ENCODE data around the gene KCNQ1.

The KCNQ1 gene

GRCh38 chr11:2679011-2679676 is 234.3 kb downstream of the KCNQ1 start:
- DNase-seq (ENCODE audit: low read depth in 2 of 2, low spot score in 1 of 2), result no peak

GRCh38 chr11:2681408-2682145 is 236.8 kb downstream of the KCNQ1 start:
- no peak for DNase-seq (ENCODE audit: low read depth in 2 of 2, low spot score in 1 of 2)

GRCh38 chr11:2683806-2684205 is 239.0 kb downstream of the KCNQ1 start:
- no peak for DNase-seq (ENCODE audit: low read depth in 2 of 2, low spot score in 1 of 2)

DNA sequence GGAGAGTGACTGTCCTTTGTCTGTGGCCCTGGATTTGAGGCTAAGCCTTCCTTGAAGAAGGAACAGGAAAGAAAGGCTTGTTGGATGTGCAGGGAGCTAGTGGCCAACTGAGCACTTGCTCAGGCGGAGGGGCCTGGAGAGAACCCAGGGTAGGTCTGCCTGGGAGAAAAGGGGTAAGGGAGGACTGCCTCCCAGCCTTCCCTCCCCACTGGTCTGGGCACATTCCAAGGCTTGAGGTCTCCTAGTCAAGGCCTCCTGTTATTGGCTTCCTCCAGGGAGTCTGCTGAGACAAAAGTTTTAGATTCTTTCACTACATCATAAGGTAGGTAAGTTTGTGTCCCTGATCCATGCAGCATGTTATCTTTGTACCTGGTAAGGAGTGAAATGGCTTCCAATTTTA is 239.8 kb downstream of the KCNQ1 start:
- DNase-seq (ENCODE audit: low read depth in 2 of 2, low spot score in 1 of 2), result no peak

GRCh38 chr11:2685051-2685450 is 240.2 kb downstream of the KCNQ1 start:
- no peak for DNase-seq (ENCODE audit: low read depth in 2 of 2, low spot score in 1 of 2)

- DNase-seq (ENCODE audit: low read depth in 2 of 2, low spot score in 1 of 2), result no peak
Measured at GRCh38 chr11:2685566-2686359, 241.0 kb downstream of the KCNQ1 start.

DNA sequence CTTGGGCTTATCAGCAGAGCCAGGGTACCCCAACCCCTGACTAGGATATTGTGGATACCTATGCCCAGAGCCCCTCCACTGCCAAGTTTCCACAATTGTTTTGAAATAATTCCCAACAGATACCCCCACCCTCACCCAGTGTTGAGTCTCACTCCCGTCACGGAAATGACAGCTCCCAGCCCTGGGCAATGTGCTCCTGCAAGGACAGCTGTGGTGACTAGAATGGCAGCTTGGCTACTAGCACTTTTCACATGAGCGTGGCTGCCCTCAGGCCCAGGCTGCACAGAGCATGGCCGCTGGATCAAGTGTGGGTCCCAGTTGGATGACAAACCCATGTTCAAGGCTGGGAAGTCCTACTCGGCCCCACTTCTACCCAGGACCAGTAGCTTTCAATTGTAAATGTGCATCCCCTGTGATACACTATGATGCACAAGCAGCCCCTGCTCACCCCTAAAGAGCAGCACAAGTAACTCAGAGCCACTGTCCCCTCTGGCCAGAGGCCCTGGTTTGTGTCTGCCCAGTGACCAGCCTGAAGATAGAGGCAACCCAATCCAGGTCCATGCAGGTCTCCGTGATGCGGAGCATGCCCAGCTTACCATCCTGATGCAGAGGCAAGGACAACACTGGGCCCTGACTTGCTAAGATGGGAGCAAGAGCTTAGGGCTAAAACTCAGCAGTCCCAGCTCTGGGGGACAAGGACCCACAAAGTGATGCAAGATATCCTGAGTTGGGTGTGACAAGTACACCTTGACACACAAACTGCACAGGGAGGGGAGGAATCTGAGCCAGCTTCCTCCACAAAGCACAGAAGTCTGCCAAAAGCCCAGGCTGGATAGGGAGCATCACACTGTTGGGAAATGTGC is 241.8 kb downstream of the KCNQ1 start:
- DNase-seq (ENCODE audit: low read depth in 2 of 2, low spot score in 1 of 2), result no peak

DNA sequence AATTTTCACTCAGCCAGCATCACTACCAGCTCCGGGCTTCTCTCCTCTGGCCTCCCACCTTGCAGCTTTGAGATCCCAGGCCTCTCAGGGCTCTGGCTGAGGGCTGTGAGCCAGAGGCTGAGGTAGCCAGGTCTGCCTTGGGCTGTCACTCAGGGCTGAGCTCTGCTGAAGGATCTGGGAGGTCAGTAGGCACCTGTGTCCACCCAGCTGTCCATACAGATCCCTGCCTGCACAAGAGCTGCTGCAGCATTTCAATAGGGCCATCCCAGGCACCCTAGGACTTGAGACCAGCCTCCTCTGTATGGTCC is 242.4 kb downstream of the KCNQ1 start:
- DNase-seq (ENCODE audit: low read depth in 2 of 2, low spot score in 1 of 2), result no peak

DNA sequence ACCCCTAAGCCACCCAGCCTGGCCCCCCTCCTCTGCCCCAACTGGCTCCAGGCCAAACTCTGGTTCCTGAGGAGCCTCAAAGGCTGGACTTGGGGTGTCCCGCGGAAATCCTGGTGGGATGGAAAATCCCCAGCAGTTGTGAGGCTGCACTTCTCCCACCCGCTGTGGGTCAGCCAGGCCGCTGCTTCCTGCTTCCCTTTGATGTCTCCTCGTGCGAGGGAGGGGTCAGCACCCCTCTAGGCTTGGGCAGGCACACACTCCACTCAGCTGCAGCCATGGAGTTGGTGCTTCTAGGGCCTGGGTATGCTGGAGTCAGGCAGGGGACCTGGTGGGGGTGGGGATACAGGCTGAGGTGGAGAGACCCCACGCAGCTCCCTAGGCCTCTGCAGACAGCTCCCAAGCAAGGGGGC is 243.0 kb downstream of the KCNQ1 start:
- no peak for DNase-seq (ENCODE audit: low read depth in 2 of 2, low spot score in 1 of 2)

GRCh38 chr11:2688381-2689231 is 243.8 kb downstream of the KCNQ1 start:
- no peak for DNase-seq (ENCODE audit: low read depth in 2 of 2, low spot score in 1 of 2)

GRCh38 chr11:2689651-2690575 is 245.1 kb downstream of the KCNQ1 start:
- no peak for DNase-seq (ENCODE audit: low read depth in 2 of 2, low spot score in 1 of 2)

GRCh38 chr11:2690596-2691354 is 246.0 kb downstream of the KCNQ1 start:
- DNase-seq (ENCODE audit: low read depth in 2 of 2, low spot score in 1 of 2), result no peak

DNA sequence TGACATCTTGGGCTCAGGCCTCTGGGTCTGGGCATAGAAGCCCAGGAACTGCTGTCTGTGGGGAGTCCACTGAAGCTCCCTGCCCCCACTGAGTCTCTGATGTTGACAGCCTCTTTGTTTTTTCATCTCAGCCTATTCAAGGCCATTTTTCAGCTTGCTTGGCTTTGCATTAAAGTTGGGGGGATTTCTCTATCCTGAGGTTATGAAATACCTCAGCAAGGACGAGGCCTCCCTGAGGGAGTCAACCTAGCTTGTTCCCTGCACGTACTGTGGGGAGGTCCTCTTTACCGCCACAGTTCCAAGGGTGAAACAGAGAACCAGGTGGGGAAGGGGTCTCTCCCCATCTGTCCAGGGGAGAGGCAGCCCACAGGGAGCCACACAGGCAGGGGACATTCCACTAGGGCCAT is 246.6 kb downstream of the KCNQ1 start:
- no peak for DNase-seq (ENCODE audit: low read depth in 2 of 2, low spot score in 1 of 2)

DNA sequence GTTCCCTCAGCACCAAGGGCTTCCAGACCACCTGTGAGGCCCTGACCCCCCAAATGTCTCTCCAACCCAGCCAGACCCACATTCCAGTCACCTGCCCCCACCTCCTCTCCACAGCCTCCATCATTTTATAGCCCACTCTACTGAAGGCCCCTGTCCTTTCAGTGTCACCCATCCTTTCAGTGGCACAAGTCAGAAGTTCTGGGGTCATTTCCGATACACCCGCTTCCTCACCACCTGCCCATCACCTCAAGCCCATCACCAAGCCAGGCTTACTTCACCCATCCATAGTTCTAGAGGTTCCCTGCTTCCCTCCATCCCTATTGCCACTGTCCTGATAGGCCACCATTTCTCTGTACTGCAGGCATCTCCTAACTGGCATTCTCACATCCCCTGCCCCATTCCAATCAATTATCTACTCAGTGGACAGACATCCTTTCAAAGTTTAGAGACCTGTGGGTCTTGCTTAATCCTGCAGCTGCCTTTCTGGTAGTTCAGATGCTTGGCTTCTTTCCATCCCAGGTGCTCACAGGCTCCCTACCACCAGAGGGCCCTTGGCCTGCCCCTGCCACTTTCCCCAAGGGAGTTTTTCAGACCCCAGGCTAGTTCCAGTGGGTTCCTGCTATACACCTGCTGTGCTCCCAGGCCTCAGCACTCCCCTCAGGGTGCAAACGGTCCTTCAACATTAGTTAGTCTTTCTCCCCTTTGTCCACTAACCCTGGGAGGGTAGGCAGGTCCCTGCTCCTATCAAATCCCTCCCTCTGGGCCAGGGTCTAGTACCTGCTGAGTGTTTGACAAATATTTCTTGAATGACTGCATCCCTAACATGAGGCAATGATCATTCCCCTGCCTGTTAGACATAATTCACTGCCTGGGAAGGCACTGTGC is 247.4 kb downstream of the KCNQ1 start:
- no peak for DNase-seq (ENCODE audit: low read depth in 2 of 2, low spot score in 1 of 2)

- DNase-seq (ENCODE audit: low read depth in 2 of 2, low spot score in 1 of 2), result no peak
Measured at GRCh38 chr11:2693271-2694261, 248.8 kb downstream of the KCNQ1 start.

- no peak for DNase-seq (ENCODE audit: low read depth in 2 of 2, low spot score in 1 of 2)
Measured at GRCh38 chr11:2694495-2694894, 249.7 kb downstream of the KCNQ1 start.

All from stimulated activated CD8-positive, alpha-beta memory T cell treated with anti-CD3 and anti-CD28 coated beads, Interleukin-4, amount 100 ng/mL, for 4 hours (primary cell).